ENCODE measurements around the gene MEIS2. TPM values are rescaled to one million over a fixed set of nuclear protein-coding genes. Genes with fewer than 3 reads are reported as not detected.

MEIS2 gene
- total and polyA plus RNA-seq, 8 donors = 14.1 to 44.5 (median 36.3) TPM

DNA sequence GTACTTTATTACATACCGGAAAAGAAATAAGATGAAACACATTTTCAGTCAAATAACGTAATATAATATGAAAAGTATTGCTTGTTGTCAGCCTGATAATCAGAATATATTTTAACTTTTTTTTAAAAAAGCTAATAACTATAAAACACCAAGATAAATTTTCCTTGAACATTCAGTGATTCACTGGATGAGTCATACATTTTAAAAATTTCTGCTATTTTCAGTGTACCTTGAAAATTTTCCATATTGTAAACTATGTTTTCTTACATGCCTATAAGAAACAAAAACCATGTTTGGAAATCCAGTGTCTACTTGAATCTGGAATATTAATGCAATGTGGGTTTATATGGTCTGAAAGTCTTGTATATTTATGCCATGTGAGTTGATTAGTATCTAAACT lies 36.3 kb upstream of the MEIS2 start:
- TF ChIP-seq, protein P1, sequence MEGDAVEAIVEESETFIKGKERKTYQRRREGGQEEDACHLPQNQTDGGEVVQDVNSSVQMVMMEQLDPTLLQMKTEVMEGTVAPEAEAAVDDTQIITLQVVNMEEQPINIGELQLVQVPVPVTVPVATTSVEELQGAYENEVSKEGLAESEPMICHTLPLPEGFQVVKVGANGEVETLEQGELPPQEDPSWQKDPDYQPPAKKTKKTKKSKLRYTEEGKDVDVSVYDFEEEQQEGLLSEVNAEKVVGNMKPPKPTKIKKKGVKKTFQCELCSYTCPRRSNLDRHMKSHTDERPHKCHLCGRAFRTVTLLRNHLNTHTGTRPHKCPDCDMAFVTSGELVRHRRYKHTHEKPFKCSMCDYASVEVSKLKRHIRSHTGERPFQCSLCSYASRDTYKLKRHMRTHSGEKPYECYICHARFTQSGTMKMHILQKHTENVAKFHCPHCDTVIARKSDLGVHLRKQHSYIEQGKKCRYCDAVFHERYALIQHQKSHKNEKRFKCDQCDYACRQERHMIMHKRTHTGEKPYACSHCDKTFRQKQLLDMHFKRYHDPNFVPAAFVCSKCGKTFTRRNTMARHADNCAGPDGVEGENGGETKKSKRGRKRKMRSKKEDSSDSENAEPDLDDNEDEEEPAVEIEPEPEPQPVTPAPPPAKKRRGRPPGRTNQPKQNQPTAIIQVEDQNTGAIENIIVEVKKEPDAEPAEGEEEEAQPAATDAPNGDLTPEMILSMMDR (IDR thresholded peaks at IDR 0.05) = no peak
- Histone ChIP-seq H3K9me3 (no peaks in the 10 kb centered on the region), H3K27ac (no peak overlapping the region), H3K4me1 (no peaks in the 10 kb centered on the region), H3K4me3 (no peak overlapping the region), H3K27me3 (peaks cover 4 to 8% of the 10 kb centered on the region in 2 donors), H3K36me3 (no peaks in the 10 kb centered on the region)
- intact Hi-C loops (cut with DNase I) = loop anchor here in 1 of 2 donors (10.0 kb wide), 1 partner anchor 632 kb away; no protein-coding TSS in a partner anchor
- no peak for DNase-seq
- no peak for ATAC-seq

DNA sequence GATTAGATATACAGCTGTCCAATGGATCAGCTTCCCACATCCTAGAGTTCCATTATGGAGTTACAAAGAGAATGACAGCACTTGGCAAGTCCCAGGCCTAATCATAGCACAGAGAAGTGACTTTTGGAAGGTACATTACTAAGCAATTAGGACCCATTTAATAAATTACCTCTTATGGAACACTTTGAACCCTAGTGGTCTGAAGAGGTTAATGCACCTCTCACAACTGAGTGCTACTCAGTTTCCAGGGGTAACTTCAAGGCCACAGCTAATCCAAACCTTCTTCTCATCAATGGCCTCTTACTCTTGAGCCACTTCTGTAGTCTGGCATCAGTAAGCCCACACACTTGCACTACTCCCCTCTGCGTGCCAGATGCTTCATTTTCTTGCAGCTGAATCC lies 34.9 kb upstream of the MEIS2 start:
- H3K4me3 ChIP-seq = no peak overlapping the region
- DNase-seq = no peak
- intact Hi-C loops (cut with DNase I) = loop anchor here in 1 of 2 donors (10.0 kb wide), 1 partner anchor 630 kb away; no protein-coding TSS in a partner anchor
- no peaks in the 10 kb centered on the region for H3K9me3 ChIP-seq
- peak; percentile 54 for ATAC-seq
- no peak overlapping the region for H3K27ac ChIP-seq
- peaks cover 4 to 22% of the 10 kb centered on the region in 2 donors for H3K27me3 ChIP-seq
- TF ChIP-seq, protein P1 (IDR thresholded peaks at IDR 0.05) = peak; percentile 15 to 17
- H3K4me1 ChIP-seq = no peaks in the 10 kb centered on the region
- H3K36me3 ChIP-seq = no peaks in the 10 kb centered on the region

DNA sequence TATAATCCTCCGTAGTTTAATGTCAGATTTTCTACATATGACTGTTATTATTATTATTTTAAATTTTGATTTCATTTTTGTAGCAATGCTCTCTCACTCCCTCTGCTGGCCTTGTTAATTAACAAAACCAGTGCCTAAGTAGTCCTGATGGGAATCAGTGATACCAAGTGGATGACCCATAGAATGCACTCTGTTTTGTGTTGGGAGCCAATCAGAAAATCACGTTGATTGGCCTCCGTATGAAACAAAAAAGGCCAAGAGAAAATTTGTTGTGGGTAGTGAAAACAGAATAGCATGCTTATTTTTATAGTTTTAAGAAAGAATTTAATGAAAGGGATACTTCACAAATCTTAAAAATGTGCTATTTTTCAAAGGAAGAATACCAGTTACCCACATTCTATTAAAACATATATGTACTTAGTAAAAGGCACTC lies 34.4 kb upstream of the MEIS2 start:
- Histone ChIP-seq H3K27ac (no peak overlapping the region), H3K27me3 (peaks cover 9 to 27% of the 10 kb centered on the region in 2 donors), H3K9me3 (no peaks in the 10 kb centered on the region), H3K4me1 (no peaks in the 10 kb centered on the region), H3K4me3 (no peak overlapping the region), H3K36me3 (no peaks in the 10 kb centered on the region)
- DNase-seq (peak in 1 of 4 donors; percentile 29), ATAC-seq (peak; percentile 87)
- intact Hi-C loops (cut with DNase I) = loop anchor here in 1 of 2 donors (10.0 kb wide), 1 partner anchor 630 kb away; no protein-coding TSS in a partner anchor
- TF ChIP-seq, protein P1 (IDR thresholded peaks at IDR 0.05) = peak; percentile 52 to 61

DNA sequence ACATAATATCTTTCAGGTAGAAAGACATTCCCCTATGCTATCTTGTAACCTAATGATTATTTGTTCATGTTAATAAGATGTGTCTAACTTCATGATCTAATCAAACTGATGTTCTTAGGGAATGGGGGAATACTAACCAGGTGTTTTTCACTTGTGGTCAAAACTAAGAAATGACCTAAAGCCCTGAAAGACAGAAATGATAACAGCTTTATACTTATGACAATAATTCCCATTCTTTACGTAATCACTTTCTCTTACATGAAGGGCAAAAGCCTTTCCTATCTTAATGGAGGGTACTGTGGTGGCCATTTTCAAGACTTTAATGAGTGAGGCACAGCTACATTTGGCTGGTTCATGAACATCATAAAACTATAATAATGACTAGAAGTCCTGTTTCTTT lies 33.9 kb upstream of the MEIS2 start:
- intact Hi-C loops (cut with DNase I) = loop anchor here in 1 of 2 donors (10.0 kb wide), 1 partner anchor 629 kb away; no protein-coding TSS in a partner anchor
- TF ChIP-seq, protein P1 (IDR thresholded peaks at IDR 0.05) = no peak
- no peak overlapping the region for H3K27ac ChIP-seq

DNA sequence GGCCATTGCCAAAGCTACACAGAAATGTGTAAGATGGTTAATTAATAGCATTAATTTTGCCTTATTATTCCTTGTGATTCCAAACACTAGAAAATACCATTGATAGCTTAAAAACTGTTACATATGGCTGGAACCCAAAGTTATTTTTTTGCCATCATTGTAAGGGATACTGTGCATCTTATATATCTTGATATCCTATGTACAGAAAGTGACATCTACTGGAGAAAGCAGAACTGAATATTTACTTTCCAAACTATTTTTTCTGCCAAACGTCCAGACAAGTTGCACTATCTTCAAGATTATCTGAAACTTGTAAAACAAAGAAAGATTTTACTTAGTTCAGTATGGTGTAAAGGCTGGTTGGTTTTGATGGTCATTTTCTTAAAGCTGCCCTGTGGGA lies 33.3 kb upstream of the MEIS2 start:
- peaks cover 9 to 20% of the 10 kb centered on the region in 2 donors for H3K27me3 ChIP-seq
- H3K27ac ChIP-seq = no peak overlapping the region
- no peaks in the 10 kb centered on the region for H3K9me3 ChIP-seq
- no peak overlapping the region for H3K4me3 ChIP-seq
- H3K4me1 ChIP-seq = no peaks in the 10 kb centered on the region
- DNase-seq (peak in 1 of 4 donors; percentile 20), ATAC-seq (peak; percentile 44)
- no peaks in the 10 kb centered on the region for H3K36me3 ChIP-seq
- intact Hi-C loops (cut with DNase I) = loop anchor here in 1 of 2 donors (10.0 kb wide), 1 partner anchor 629 kb away; no protein-coding TSS in a partner anchor
- TF ChIP-seq, protein P1 (IDR thresholded peaks at IDR 0.05) = peak in 1 of 2 donors; percentile 21

More for the DNA sequence above, 33.9 kb upstream of the MEIS2 start:
- Histone ChIP-seq H3K4me3 (no peak overlapping the region), H3K4me1 (no peaks in the 10 kb centered on the region), H3K36me3 (no peaks in the 10 kb centered on the region), H3K27me3 (peaks cover 9 to 25% of the 10 kb centered on the region in 2 donors), H3K9me3 (no peaks in the 10 kb centered on the region)
- ATAC-seq = no peak
- no peak for DNase-seq
